Ovary (tissue), 9 donors: Measurements from ENCODE around the gene PDIA6. TPM values are rescaled to one million over a fixed set of nuclear protein-coding genes. Genes with fewer than 3 reads are reported as not detected.

ENCODE experiments used
- DNase-seq, 5 donors: peaks; one replicate each; pipeline ENCODE4 v3.0.0-alpha.2; 2019 to 2020
- H3K27ac ChIP-seq, 2 donors: fragments of 200-600 bp; one replicate each; pipeline versions ENCODE4 v1.5.1 to v1.8.0; 2019 to 2022
- H3K27me3 ChIP-seq: fragments of 200-600 bp; one replicate; pipeline ENCODE4 v1.8.0; 2022
- H3K36me3 ChIP-seq: fragments of 200-600 bp; sonication (generic); one replicate; pipeline ENCODE4 v1.5.1; 2019
- H3K4me1 ChIP-seq: one replicate; pipeline ENCODE4 v1.8.1; 2013; ENCODE audit warnings: mild to moderate bottlenecking, moderate library complexity; ENCODE audit not compliant: insufficient read depth
- H3K4me3 ChIP-seq: fragments of 200-600 bp; sonication (generic); one replicate; pipeline ENCODE4 v1.5.1; 2017
- H3K9me3 ChIP-seq, 2 donors: fragments of 200-600 bp in 1 of 2; sonication (generic) in 1 of 2; one replicate each; pipeline versions ENCODE4 v1.5.1 to v1.8.1; 2013 to 2019; ENCODE audit warnings: mild to moderate bottlenecking in 1 of 2, moderate library complexity in 1 of 2
- CTCF ChIP-seq, 3 donors: fragments of 450-650 bp in 2 of 3; fragments of 200-600 bp in 1 of 3; IDR thresholded peaks; one replicate each; pipeline versions ENCODE4 v1.5.1 to v1.8.0; 2016 to 2022; ENCODE audit warnings: antibody characterized with exemption in 3 of 3, mild to moderate bottlenecking in 1 of 3
- EP300 ChIP-seq: sonication (generic); formaldehyde crosslinking; IDR thresholded peaks from one replicate; pipeline ENCODE4 v1.6.1; 2017; ENCODE audit warnings: antibody characterized with exemption
- POLR2A ChIP-seq: fragments of 450-650 bp; IDR thresholded peaks from one replicate; pipeline ENCODE4 v1.6.1; 2017; ENCODE audit warnings: antibody characterized with exemption, mild to moderate bottlenecking, moderate library complexity
- WGBS, 3 donors: extraction: QIAGEN DNeasy Blood & Tissue Kit in 1 of 3; methylation state at CpG; one replicate each; pipeline versions ENCODE4 v1.1.5 to v1.1.7; 2013 to 2017; 5-methylcytosine and 5-hydroxymethylcytosine counted together
- intact Hi-C, 4 donors: fragments of 100-400 bp; cut with DNase I; formaldehyde crosslinking; loops; one replicate each; pipeline versions ENCODE4 v1.11.0 to v1.15.1; 2022 to 2023
- polyA plus RNA-seq, 2 donors: library from polyadenylated mRNA; stranded (reverse); fragments of 200-250 nt in 1 of 2; fragments of 350-450 nt in 1 of 2; fragmentation: Illumina TruSeq in 1 of 2; extraction: RNeasy Lipid Tissue Mini Kit (QIAGEN cat#74804) in 1 of 2; gene quantifications; one replicate each; pipeline ENCODE4 v1.2.3, GENCODE V29; 2013 to 2014
- total RNA-seq, 7 donors: library from RNA; depleted of rRNA in 2 of 7; stranded (reverse); fragments of >200 nt in 2 of 7; fragmentation: NEBNext Ultra II Directional in 3 of 7; extraction: Animal tissue kit (Norgen Biotek cat#: 25700) in 3 of 7; gene quantifications; one replicate each; pipeline versions ENCODE4 v1.1.0 to v1.2.4, GENCODE V29; 2016 to 2023
- donor health status: DM: no; HTN: no; CAD: no; lungs with moderate emphysema.
- donor health status: DM: no; HTN: no; CAD: no.
- donor health status: Bipolar disorder and iron deficiency.
- donor health status: DM: yes; HTN: yes; CAD: no.
- donor health status: DM: no; HTN: no; CAD: no.
- donor health status: DM: yes; HTN: yes; CAD: no.

PDIA6 gene
- total and polyA plus RNA-seq, 9 donors: 60.6 to 220 (median 109) TPM

- TF ChIP-seq POLR2A: no peak
- Histone ChIP-seq H3K9me3 (no peaks in the 10 kb centered on the region), H3K27ac (no peak overlapping the region), H3K27me3 (no peaks in the 10 kb centered on the region), H3K4me1 (no peaks in the 10 kb centered on the region), H3K4me3 (no peak overlapping the region), H3K36me3 (no peaks in the 10 kb centered on the region)
- no peak for DNase-seq
- intact Hi-C loops: no loop called here
- 61 to 66% (median 62%) methylated on average over 8 of the region's 8 CpGs for WGBS, 3 donors
Measured at GRCh38 chr2:10773821-10774341, 38.7 kb downstream of the PDIA6 start.

- no peak for TF ChIP-seq POLR2A
- intact Hi-C loops: no loop called here
- Histone ChIP-seq H3K4me1 (no peaks in the 10 kb centered on the region), H3K9me3 (no peaks in the 10 kb centered on the region), H3K27ac (no peak overlapping the region), H3K27me3 (no peaks in the 10 kb centered on the region), H3K4me3 (no peak overlapping the region), H3K36me3 (no peaks in the 10 kb centered on the region)
- no peak for DNase-seq
- WGBS, 3 donors: 80 to 86% (median 81%) methylated on average over 13 of the region's 13 CpGs
Measured at GRCh38 chr2:10772868-10773215, 39.7 kb downstream of the PDIA6 start.

- intact Hi-C loops: no loop called here
- 83 to 86% (median 84%) methylated on average over 12 of the region's 12 CpGs for WGBS, 3 donors
- no peak for DNase-seq
Measured at GRCh38 chr2:10772201-10772867, 40.3 kb downstream of the PDIA6 start.

GRCh38 chr2:10771786-10772185 lies 40.8 kb downstream of the PDIA6 start:
- 86 to 91% (median 90%) methylated on average over 13 of the region's 13 CpGs for WGBS, 3 donors
- H3K9me3 ChIP-seq: no peaks in the 10 kb centered on the region

More at GRCh38 chr2:10772201-10772867, 40.3 kb downstream of the PDIA6 start:
- no peaks in the 10 kb centered on the region for H3K4me1 ChIP-seq
- TF ChIP-seq EP300 (no peak), POLR2A (no peak), CTCF (IDR thresholded peaks at IDR 0.05) (no peak)
- no peaks in the 10 kb centered on the region for H3K9me3 ChIP-seq
- H3K36me3 ChIP-seq: no peaks in the 10 kb centered on the region
- no peaks in the 10 kb centered on the region for H3K27me3 ChIP-seq
- no peak overlapping the region for H3K4me3 ChIP-seq
- no peak overlapping the region for H3K27ac ChIP-seq

GRCh38 chr2:10770956-10771750 lies 41.4 kb downstream of the PDIA6 start:
- Histone ChIP-seq H3K36me3 (no peaks in the 10 kb centered on the region), H3K27ac (no peak overlapping the region), H3K9me3 (no peaks in the 10 kb centered on the region), H3K4me3 (no peak overlapping the region), H3K4me1 (no peaks in the 10 kb centered on the region), H3K27me3 (no peaks in the 10 kb centered on the region)
- TF ChIP-seq EP300: no peak
- TF ChIP-seq POLR2A: no peak
- TF ChIP-seq CTCF (IDR thresholded peaks at IDR 0.05): no peak
- intact Hi-C loops: no loop called here
- DNase-seq: no peak
- 74 to 78% (median 75%) methylated on average over 22 of the region's 22 CpGs for WGBS, 3 donors

More at GRCh38 chr2:10771786-10772185, 40.8 kb downstream of the PDIA6 start:
- DNase-seq: no peak
- intact Hi-C loops: no loop called here
- H3K27me3 ChIP-seq: no peaks in the 10 kb centered on the region
- H3K4me1 ChIP-seq: no peaks in the 10 kb centered on the region
- no peaks in the 10 kb centered on the region for H3K36me3 ChIP-seq
- no peak for TF ChIP-seq POLR2A
- no peak for TF ChIP-seq EP300
- TF ChIP-seq CTCF (IDR thresholded peaks at IDR 0.05): no peak
- H3K27ac ChIP-seq: no peak overlapping the region
- H3K4me3 ChIP-seq: no peak overlapping the region
